Posterior cingulate gyrus (tissue), 11 donors: ENCODE measurements around the gene CECR2.
A peak's percentile ranks its signal among the peaks of the same experiment; 100 is the strongest.

Source experiments
- DNase-seq, 10 donors: peaks; one replicate each; pipeline versions ENCODE4 v3.0.0 to v3.0.0-alpha.2; 2020 to 2021; ENCODE audit warnings: mixed read lengths in 3 of 10
- intact Hi-C: fragments of 100-400 bp; cut with DNase I; formaldehyde crosslinking; loops from one replicate; pipeline ENCODE4 v1.15.1; 2023

CECR2 gene

GRCh38 chr22:17366329-17366728 lies 2.9 kb upstream of the CECR2 start:
- DNase-seq, result no peak
- intact Hi-C loops, result loop anchor here (5.0 to 10.0 kb wide), 2 partner anchors 71 to 202 kb away; no protein-coding TSS in a partner anchor

GRCh38 chr22:17366830-17367229 lies 2.4 kb upstream of the CECR2 start:
- DNase-seq, result peak in 7 of 10 donors; percentile 26 to 89 (median 67)
- intact Hi-C loops, result loop anchor here (1.0 to 10.0 kb wide), 3 partner anchors 70 to 202 kb away; no protein-coding TSS in a partner anchor

- intact Hi-C loops, result loop anchor here (5.0 to 10.0 kb wide), 2 partner anchors 69 to 203 kb away; no protein-coding TSS in a partner anchor
- no peak for DNase-seq
Measured at GRCh38 chr22:17368144-17368543, 1.1 kb upstream of the CECR2 start.

- intact Hi-C loops, result loop anchor here (5.0 to 10.0 kb wide), 2 partner anchors 69 to 204 kb away; no protein-coding TSS in a partner anchor
- peak in 9 of 10 donors; percentile 17 to 92 (median 51) for DNase-seq
Measured at GRCh38 chr22:17368554-17369438, 464 bp upstream of the CECR2 start.

GRCh38 chr22:17370026-17370765 lies 936 bp downstream of the CECR2 start:
- peak in 5 of 10 donors; percentile 11 to 84 (median 55) for DNase-seq

GRCh38 chr22:17370766-17371432 lies 1.6 kb downstream of the CECR2 start:
- intact Hi-C loops, result no loop called here
- DNase-seq, result no peak

More at GRCh38 chr22:17370026-17370765, 936 bp downstream of the CECR2 start:
- intact Hi-C loops, result no loop called here

GRCh38 chr22:17371448-17371847 lies 2.2 kb downstream of the CECR2 start:
- intact Hi-C loops, result no loop called here
- DNase-seq, result no peak

- DNase-seq, result no peak
- intact Hi-C loops, result no loop called here
Measured at GRCh38 chr22:17373855-17374254, 4.6 kb downstream of the CECR2 start.

- DNase-seq, result no peak
- intact Hi-C loops, result no loop called here
Measured at GRCh38 chr22:17375914-17376614, 6.8 kb downstream of the CECR2 start.

- no peak for DNase-seq
- intact Hi-C loops, result no loop called here
Measured at GRCh38 chr22:17376950-17377349, 7.7 kb downstream of the CECR2 start.

- no peak for DNase-seq
- intact Hi-C loops, result no loop called here
Measured at GRCh38 chr22:17379944-17380343, 10.7 kb downstream of the CECR2 start.

GRCh38 chr22:17380359-17381087 lies 11.3 kb downstream of the CECR2 start:
- intact Hi-C loops, result no loop called here
- no peak for DNase-seq

GRCh38 chr22:17381192-17381913 lies 12.1 kb downstream of the CECR2 start:
- no peak for DNase-seq
- intact Hi-C loops, result no loop called here

- DNase-seq, result no peak
- intact Hi-C loops, result no loop called here
Measured at GRCh38 chr22:17384612-17385330, 15.5 kb downstream of the CECR2 start.

GRCh38 chr22:17387356-17387755 lies 18.1 kb downstream of the CECR2 start:
- intact Hi-C loops, result no loop called here

GRCh38 chr22:17388235-17388634 lies 19.0 kb downstream of the CECR2 start:
- no peak for DNase-seq
- intact Hi-C loops, result no loop called here

More at GRCh38 chr22:17387356-17387755, 18.1 kb downstream of the CECR2 start:
- no peak for DNase-seq

- intact Hi-C loops, result no loop called here
- DNase-seq, result no peak
Measured at GRCh38 chr22:17390087-17390486, 20.8 kb downstream of the CECR2 start.

GRCh38 chr22:17396516-17396915 lies 27.3 kb downstream of the CECR2 start:
- intact Hi-C loops, result no loop called here
- no peak for DNase-seq
